ENCODE results near the gene ITGAD. TPM values are rescaled to one million over a fixed set of nuclear protein-coding genes. Genes with fewer than 3 reads are reported as not detected.

ITGAD gene
- total RNA-seq, 1 experiment from 2014 or later: not detected

GRCh38 chr16:31461201-31461920 lies 68.2 kb downstream of the ITGAD start:
- peaks cover 13% of the 10 kb centered on the region; the same call in 1 of the 2 replicates for H3K36me3 Mint-ChIP-seq
- POLR2A ChIA-PET: interaction anchor here (0.7 to 2.3 kb wide), 2 partner anchors 10 to 18 kb away, joined by 4 to 10 read pairs; partner anchors contain the start of gene TGFB1I1
- H3K4me3 Mint-ChIP-seq: no peak overlapping the region
- no peaks in the 10 kb centered on the region for H3K27me3 Mint-ChIP-seq (ENCODE audit: low read depth)
- DNase-seq (ENCODE audit: low spot score) (no peak), ATAC-seq (no peak)
- no peak overlapping the region for H3K27ac Mint-ChIP-seq
- TF ChIP-seq ETV6 (CRISPR knock-in tag; IDR thresholded peaks at IDR 0.05) (no peak), RORB (CRISPR knock-in tag; IDR thresholded peaks at IDR 0.05) (no peak), KAT7 (CRISPR knock-in tag; IDR thresholded peaks at IDR 0.05; ENCODE audit: borderline replicate concordance) (no peak), CREB1 (CRISPR knock-in tag; IDR thresholded peaks at IDR 0.05) (no peak), OVOL2 (CRISPR knock-in tag; IDR thresholded peaks at IDR 0.05; ENCODE audit: borderline replicate concordance) (no peak), TCF7 (CRISPR knock-in tag; IDR thresholded peaks at IDR 0.05; ENCODE audit: low read depth) (no peak), NR1H2 (CRISPR knock-in tag; IDR thresholded peaks at IDR 0.05) (no peak)
- CTCF ChIA-PET: interaction anchor here (0.6 to 12.2 kb wide), 24 partner anchors 8 to 476 kb away, joined by 3 to 221 read pairs (median 6); partner anchors contain the start of genes HSD3B7, PYDC1, SLC5A2 and TGFB1I1
- H3K4me1 Mint-ChIP-seq: peaks cover 12% of the 10 kb centered on the region
- H3K9me3 Mint-ChIP-seq: no peaks in the 10 kb centered on the region

GRCh38 chr16:31461921-31462804 lies 69.0 kb downstream of the ITGAD start:
- no peaks in the 10 kb centered on the region for H3K9me3 Mint-ChIP-seq
- H3K36me3 Mint-ChIP-seq: peaks cover 15% of the 10 kb centered on the region; the same call in 1 of the 2 replicates
- H3K4me3 Mint-ChIP-seq: no peak overlapping the region
- DNase-seq (ENCODE audit: low spot score) (no peak), ATAC-seq (no peak)
- no peaks in the 10 kb centered on the region for H3K27me3 Mint-ChIP-seq (ENCODE audit: low read depth)
- POLR2A ChIA-PET: no interaction called here
- CTCF ChIA-PET: interaction anchor here (0.6 to 12.2 kb wide), 3 partner anchors 8 to 477 kb away, joined by 3 to 221 read pairs (median 4); partner anchors contain the start of genes HSD3B7, SLC5A2 and TGFB1I1
- peaks cover 12% of the 10 kb centered on the region for H3K4me1 Mint-ChIP-seq
- no peak overlapping the region for H3K27ac Mint-ChIP-seq
- TF ChIP-seq PRRX2 (CRISPR knock-in tag; IDR thresholded peaks at IDR 0.05): no peak
- no peak for TF ChIP-seq ZNF219 (CRISPR knock-in tag; IDR thresholded peaks at IDR 0.05; ENCODE audit: borderline replicate concordance)
- no peak for TF ChIP-seq RORB (CRISPR knock-in tag; IDR thresholded peaks at IDR 0.05)
- TF ChIP-seq ATF3 (CRISPR knock-in tag; conservative IDR thresholded peaks at IDR 0.05): no peak
- TF ChIP-seq ZBTB43 (CRISPR knock-in tag; IDR thresholded peaks at IDR 0.05): no peak
- TF ChIP-seq ZNF121 (CRISPR knock-in tag; IDR thresholded peaks at IDR 0.05): no peak
- no peak for TF ChIP-seq PRDM15 (CRISPR knock-in tag; IDR thresholded peaks at IDR 0.05)
- TF ChIP-seq CTCF (IDR thresholded peaks at IDR 0.05): no peak
- no peak for TF ChIP-seq ATF2 (CRISPR knock-in tag; IDR thresholded peaks at IDR 0.05; ENCODE audit: borderline replicate concordance, low read depth)
- TF ChIP-seq CDX4 (CRISPR knock-in tag; IDR thresholded peaks at IDR 0.05; ENCODE audit: borderline replicate concordance): no peak
- no peak for TF ChIP-seq NR2C2 (CRISPR knock-in tag; IDR thresholded peaks at IDR 0.05)
- TF ChIP-seq ZNF416 (CRISPR knock-in tag; IDR thresholded peaks at IDR 0.05): no peak
- no peak for TF ChIP-seq MLX (CRISPR knock-in tag; IDR thresholded peaks at IDR 0.05)
- TF ChIP-seq GRHL2 (CRISPR knock-in tag; IDR thresholded peaks at IDR 0.05; ENCODE audit: insufficient replicate concordance, severe bottlenecking): no peak
- TF ChIP-seq E2F1 (CRISPR knock-in tag; IDR thresholded peaks at IDR 0.05): no peak
